ENCODE data around the gene KCNN3. TPM values are rescaled to one million over a fixed set of nuclear protein-coding genes. Genes with fewer than 3 reads are reported as not detected.
"Not testable (repeated sequence)": the region's sequence is repeated elsewhere in the genome, so short reads cannot be mapped to it uniquely, and the experiment has no call there.

Gene KCNN3
- total RNA-seq, 1 donor from 2014 or later = 0.84 TPM

DNA sequence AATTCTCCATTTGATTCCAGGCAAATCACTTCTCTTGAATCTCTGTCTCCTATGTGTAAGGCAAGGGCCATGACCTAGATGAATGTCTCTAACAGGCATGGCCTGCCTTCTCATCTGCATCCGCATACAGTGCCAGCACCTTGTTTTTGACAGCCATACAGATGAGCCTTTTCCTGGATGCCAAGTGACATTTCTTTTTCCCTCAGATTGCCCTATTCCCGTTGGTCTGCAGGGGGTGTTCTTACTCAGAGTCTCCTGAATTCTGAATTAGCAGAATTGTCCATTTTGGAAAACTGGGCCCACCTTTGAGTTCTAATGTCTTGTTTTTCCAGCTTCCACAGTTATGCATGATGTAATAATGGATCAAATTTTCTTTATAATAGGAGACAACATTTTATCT is 174.1 kb downstream of the KCNN3 start:
- no peak for DNase-seq (ENCODE audit: low read depth, low spot score)
- peak; percentile 38 for TF ChIP-seq CTCF (conservative IDR thresholded peaks at IDR 0.05)
- no peak overlapping the region for H3K4me3 Mint-ChIP-seq
- H3K4me1 Mint-ChIP-seq = peaks cover 26% of the 10 kb centered on the region
- no peaks in the 10 kb centered on the region for H3K9me3 Mint-ChIP-seq
- H3K27me3 Mint-ChIP-seq (ENCODE audit: low read depth) = peaks cover 3% of the 10 kb centered on the region
- H3K27ac Mint-ChIP-seq (ENCODE audit: unreplicated experiment) = peak overlapping the region; percentile 59
- no peaks in the 10 kb centered on the region for H3K36me3 Mint-ChIP-seq (ENCODE audit: low read depth)

DNA sequence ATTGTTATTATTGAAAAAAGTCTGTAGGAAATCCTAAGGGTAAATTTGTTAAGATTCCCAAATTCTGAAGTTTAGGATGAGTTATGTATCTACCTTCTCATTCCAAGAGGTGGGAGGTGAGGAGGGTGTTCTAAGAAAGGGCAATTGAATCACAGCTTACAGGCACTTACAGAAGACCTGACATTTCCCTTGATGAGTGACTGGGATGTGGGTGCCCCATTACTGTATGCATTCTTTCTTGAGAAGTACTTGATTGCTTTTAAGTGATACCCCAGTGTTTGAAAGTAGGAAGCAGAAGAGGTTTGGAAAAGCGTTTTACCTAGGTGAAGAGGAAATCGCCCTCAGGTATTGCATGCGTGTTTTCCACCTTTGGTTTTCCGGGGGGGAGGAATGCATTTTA is 175.1 kb downstream of the KCNN3 start:
- Mint-ChIP-seq H3K27ac (ENCODE audit: unreplicated experiment) (no peak overlapping the region), H3K36me3 (ENCODE audit: low read depth) (no peaks in the 10 kb centered on the region), H3K4me3 (no peak overlapping the region), H3K9me3 (no peaks in the 10 kb centered on the region), H3K27me3 (ENCODE audit: low read depth) (peaks cover 3% of the 10 kb centered on the region), H3K4me1 (peaks cover 26% of the 10 kb centered on the region)
- no peak for DNase-seq (ENCODE audit: low read depth, low spot score)
- TF ChIP-seq CTCF (conservative IDR thresholded peaks at IDR 0.05) = no peak

GRCh38 chr1:154689083-154689482 is 181.0 kb downstream of the KCNN3 start:
- H3K9me3 Mint-ChIP-seq = no peaks in the 10 kb centered on the region
- H3K36me3 Mint-ChIP-seq (ENCODE audit: low read depth) = no peaks in the 10 kb centered on the region
- H3K4me3 Mint-ChIP-seq = no peak overlapping the region
- peaks cover 3% of the 10 kb centered on the region for H3K27me3 Mint-ChIP-seq (ENCODE audit: low read depth)
- no peak for DNase-seq (ENCODE audit: low read depth, low spot score)
- no peak for TF ChIP-seq CTCF (conservative IDR thresholded peaks at IDR 0.05)
- no peaks in the 10 kb centered on the region for H3K4me1 Mint-ChIP-seq
- no peak overlapping the region for H3K27ac Mint-ChIP-seq (ENCODE audit: unreplicated experiment)

- no peak for TF ChIP-seq CTCF (conservative IDR thresholded peaks at IDR 0.05)
- Mint-ChIP-seq H3K4me3 (no peak overlapping the region), H3K4me1 (no peaks in the 10 kb centered on the region), H3K27me3 (ENCODE audit: low read depth) (no peaks in the 10 kb centered on the region), H3K36me3 (ENCODE audit: low read depth) (no peaks in the 10 kb centered on the region), H3K9me3 (no peaks in the 10 kb centered on the region), H3K27ac (ENCODE audit: unreplicated experiment) (no peak overlapping the region)
- DNase-seq (ENCODE audit: low read depth, low spot score) = no peak
Measured at GRCh38 chr1:154686507-154686906, 183.6 kb downstream of the KCNN3 start.

- H3K27ac Mint-ChIP-seq (ENCODE audit: unreplicated experiment) = no peak overlapping the region
- H3K27me3 Mint-ChIP-seq (ENCODE audit: low read depth) = no peaks in the 10 kb centered on the region
- H3K4me3 Mint-ChIP-seq = no peak overlapping the region
- no peak for TF ChIP-seq CTCF (conservative IDR thresholded peaks at IDR 0.05)
- H3K36me3 Mint-ChIP-seq (ENCODE audit: low read depth) = peaks cover 4% of the 10 kb centered on the region
- H3K9me3 Mint-ChIP-seq = peaks cover 2% of the 10 kb centered on the region
- DNase-seq (ENCODE audit: low read depth, low spot score) = no peak
- H3K4me1 Mint-ChIP-seq = no peaks in the 10 kb centered on the region
Measured at GRCh38 chr1:154683820-154684219, 186.3 kb downstream of the KCNN3 start.

- no peaks in the 10 kb centered on the region for H3K27me3 Mint-ChIP-seq (ENCODE audit: low read depth)
- H3K36me3 Mint-ChIP-seq (ENCODE audit: low read depth) = peaks cover 4% of the 10 kb centered on the region
- H3K4me3 Mint-ChIP-seq = no peak overlapping the region
- TF ChIP-seq CTCF (conservative IDR thresholded peaks at IDR 0.05) = no peak
- H3K4me1 Mint-ChIP-seq = no peaks in the 10 kb centered on the region
- H3K9me3 Mint-ChIP-seq = peaks cover 2% of the 10 kb centered on the region
- no peak overlapping the region for H3K27ac Mint-ChIP-seq (ENCODE audit: unreplicated experiment)
- no peak for DNase-seq (ENCODE audit: low read depth, low spot score)
Measured at GRCh38 chr1:154682254-154682653, 187.8 kb downstream of the KCNN3 start.

- not testable (repeated sequence) for H3K4me3 Mint-ChIP-seq; DNase-seq (ENCODE audit: low read depth, low spot score); H3K4me1 Mint-ChIP-seq; H3K27me3 Mint-ChIP-seq (ENCODE audit: low read depth); H3K27ac Mint-ChIP-seq (ENCODE audit: unreplicated experiment); H3K9me3 Mint-ChIP-seq; H3K36me3 Mint-ChIP-seq (ENCODE audit: low read depth)
Measured at GRCh38 chr1:154677844-154678243, 192.2 kb downstream of the KCNN3 start.

Data from neural crest cell (in vitro differentiated cells).